ENCODE results near the gene OXA1L.
"Not testable (repeated sequence)": the region's sequence is repeated elsewhere in the genome, so short reads cannot be mapped to it uniquely, and the experiment has no call there.

The OXA1L gene

GRCh38 chr14:22770481-22771187 is 4.1 kb downstream of the OXA1L start:
- DNase-seq = no peak

GRCh38 chr14:22772725-22773124 is 6.2 kb downstream of the OXA1L start:
- DNase-seq = no peak

GRCh38 chr14:22773162-22774010 is 6.9 kb downstream of the OXA1L start:
- DNase-seq = no peak

- no peak for DNase-seq
Observed at GRCh38 chr14:22774011-22774706, 7.7 kb downstream of the OXA1L start.

GRCh38 chr14:22776215-22776614 is 9.7 kb downstream of the OXA1L start:
- no peak for DNase-seq

GRCh38 chr14:22776849-22777248 is 10.4 kb downstream of the OXA1L start:
- not testable (repeated sequence) for DNase-seq

- DNase-seq = no peak
Observed at GRCh38 chr14:22778084-22778483, 11.6 kb downstream of the OXA1L start.

- DNase-seq = no peak
Observed at GRCh38 chr14:22780105-22780679, 13.7 kb downstream of the OXA1L start.

- DNase-seq = no peak
Observed at GRCh38 chr14:22780941-22781300, 14.4 kb downstream of the OXA1L start.

GRCh38 chr14:22781301-22781991 is 15.0 kb downstream of the OXA1L start:
- no peak for DNase-seq

- DNase-seq = no peak
Observed at GRCh38 chr14:22786685-22787084, 20.2 kb downstream of the OXA1L start.

- DNase-seq = no peak
Observed at GRCh38 chr14:22791301-22791700, 24.8 kb downstream of the OXA1L start.

- no peak for DNase-seq
Observed at GRCh38 chr14:22792158-22792557, 25.7 kb downstream of the OXA1L start.

- not testable (repeated sequence) for DNase-seq
Observed at GRCh38 chr14:22793550-22793949, 27.1 kb downstream of the OXA1L start.

GRCh38 chr14:22793976-22794375 is 27.5 kb downstream of the OXA1L start:
- no peak for DNase-seq

- no peak for DNase-seq
Observed at GRCh38 chr14:22794551-22794951, 28.1 kb downstream of the OXA1L start.

GRCh38 chr14:22796087-22796707 is 29.7 kb downstream of the OXA1L start:
- DNase-seq = no peak

GRCh38 chr14:22797017-22797917 is 30.8 kb downstream of the OXA1L start:
- DNase-seq = no peak

GRCh38 chr14:22798528-22798927 is 32.0 kb downstream of the OXA1L start:
- DNase-seq = no peak

- DNase-seq = no peak
Observed at GRCh38 chr14:22800346-22800745, 33.9 kb downstream of the OXA1L start.

- no peak for DNase-seq
Observed at GRCh38 chr14:22801716-22802115, 35.2 kb downstream of the OXA1L start.
